HL-60 (cell line): ENCODE measurements around the gene SKI.

Experiments
- DNase-seq, 2 experiments: peaks; one replicate each; pipeline ENCODE4 v3.0.0-alpha.2; 2010 to 2020; ENCODE audit warnings: low read depth in 1 of 2, low spot score in 1 of 2
- H3K27ac ChIP-seq: fragments of 250-450 bp; sonication (Bioruptor Pico); replicated peaks from 2 replicates; pipeline ENCODE4 v1.5.1; 2020; ENCODE audit warnings: mild to moderate bottlenecking, moderate library complexity
- H3K27me3 ChIP-seq: fragments of 250-450 bp; sonication (Bioruptor Pico); 2 replicates; pipeline ENCODE4 v1.5.1; 2021; ENCODE audit warnings: mild to moderate bottlenecking, moderate library complexity; ENCODE audit not compliant: insufficient read depth, poor library complexity, severe bottlenecking
- H3K4me3 ChIP-seq: replicated peaks from 2 replicates; pipeline ENCODE4 v1.5.1; 2011; ENCODE audit warnings: mild to moderate bottlenecking, control low read depth, low read length; ENCODE audit not compliant: insufficient read depth
- GABPA ChIP-seq: IDR thresholded peaks from 2 replicates; pipeline ENCODE4 v1.6.1; 2012; ENCODE audit warnings: low read depth
- POLR2AphosphoS5 ChIP-seq: IDR thresholded peaks from 2 replicates; pipeline ENCODE4 v1.6.1; 2012; ENCODE audit warnings: low read depth
- SPI1 ChIP-seq: IDR thresholded peaks from 2 replicates; pipeline ENCODE4 v1.6.1; 2012; ENCODE audit warnings: low read depth, mild to moderate bottlenecking, borderline replicate concordance
- TF ChIP-seq, protein P1 (sequence below): IDR thresholded peaks from one replicate; pipeline ENCODE4 v1.5.1; 2011; ENCODE audit warnings: low read length, control low read depth, inconsistent platforms; ENCODE audit not compliant: insufficient read depth
- TF ChIP-seq, protein P2 (sequence below): IDR thresholded peaks from 2 replicates; pipeline ENCODE4 v1.6.1; 2012; ENCODE audit warnings: low read depth; ENCODE audit not compliant: insufficient replicate concordance

The SKI gene

DNA sequence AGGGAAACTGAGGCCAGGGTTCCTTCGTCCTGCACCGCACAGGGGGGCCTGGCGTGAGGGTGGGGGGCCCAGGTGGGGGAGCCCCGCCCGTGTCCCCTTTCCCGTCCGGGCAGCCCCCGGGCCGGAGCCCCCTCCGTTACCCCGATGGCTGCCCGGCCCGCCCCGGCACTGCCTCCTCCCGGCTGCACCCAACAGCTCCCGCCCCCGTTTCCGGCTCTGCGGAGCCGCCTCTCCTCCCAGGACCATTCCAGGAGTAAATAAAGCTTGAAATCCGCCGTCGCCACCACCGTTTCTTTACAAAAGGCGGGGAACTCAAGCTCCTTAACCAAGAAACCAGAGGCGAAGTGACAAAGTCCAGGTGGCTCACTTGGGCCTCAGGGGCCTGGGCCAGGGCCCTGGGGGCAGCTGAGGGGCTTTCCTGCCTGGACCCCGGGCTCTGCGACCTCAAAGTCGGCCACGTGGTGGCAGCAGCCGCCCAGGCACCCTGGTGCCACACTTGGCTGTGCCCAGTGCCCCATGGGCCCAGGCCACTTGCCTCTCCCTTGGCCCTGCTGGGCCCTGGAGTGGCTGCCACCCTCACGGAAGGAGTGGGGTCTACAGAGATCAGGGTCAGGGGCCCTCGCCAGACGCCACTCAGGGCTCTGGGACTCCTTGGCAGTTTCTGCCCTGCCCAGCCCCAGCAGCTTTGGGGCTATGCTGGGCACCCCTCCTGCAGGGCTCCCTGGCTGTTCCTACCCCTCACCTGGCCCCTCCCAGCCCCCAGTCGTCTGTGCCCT is 33.0 kb upstream of the SKI start:
- peak; percentile 56 to 85 for DNase-seq
- Histone ChIP-seq H3K4me3 (peak overlapping the region; percentile 72), H3K27ac (peak overlapping the region; percentile 81), H3K27me3 (peaks cover 2% of the 10 kb centered on the region)
- TF ChIP-seq, protein P1, sequence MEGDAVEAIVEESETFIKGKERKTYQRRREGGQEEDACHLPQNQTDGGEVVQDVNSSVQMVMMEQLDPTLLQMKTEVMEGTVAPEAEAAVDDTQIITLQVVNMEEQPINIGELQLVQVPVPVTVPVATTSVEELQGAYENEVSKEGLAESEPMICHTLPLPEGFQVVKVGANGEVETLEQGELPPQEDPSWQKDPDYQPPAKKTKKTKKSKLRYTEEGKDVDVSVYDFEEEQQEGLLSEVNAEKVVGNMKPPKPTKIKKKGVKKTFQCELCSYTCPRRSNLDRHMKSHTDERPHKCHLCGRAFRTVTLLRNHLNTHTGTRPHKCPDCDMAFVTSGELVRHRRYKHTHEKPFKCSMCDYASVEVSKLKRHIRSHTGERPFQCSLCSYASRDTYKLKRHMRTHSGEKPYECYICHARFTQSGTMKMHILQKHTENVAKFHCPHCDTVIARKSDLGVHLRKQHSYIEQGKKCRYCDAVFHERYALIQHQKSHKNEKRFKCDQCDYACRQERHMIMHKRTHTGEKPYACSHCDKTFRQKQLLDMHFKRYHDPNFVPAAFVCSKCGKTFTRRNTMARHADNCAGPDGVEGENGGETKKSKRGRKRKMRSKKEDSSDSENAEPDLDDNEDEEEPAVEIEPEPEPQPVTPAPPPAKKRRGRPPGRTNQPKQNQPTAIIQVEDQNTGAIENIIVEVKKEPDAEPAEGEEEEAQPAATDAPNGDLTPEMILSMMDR, result peak; percentile 47
- TF ChIP-seq, protein P2, sequence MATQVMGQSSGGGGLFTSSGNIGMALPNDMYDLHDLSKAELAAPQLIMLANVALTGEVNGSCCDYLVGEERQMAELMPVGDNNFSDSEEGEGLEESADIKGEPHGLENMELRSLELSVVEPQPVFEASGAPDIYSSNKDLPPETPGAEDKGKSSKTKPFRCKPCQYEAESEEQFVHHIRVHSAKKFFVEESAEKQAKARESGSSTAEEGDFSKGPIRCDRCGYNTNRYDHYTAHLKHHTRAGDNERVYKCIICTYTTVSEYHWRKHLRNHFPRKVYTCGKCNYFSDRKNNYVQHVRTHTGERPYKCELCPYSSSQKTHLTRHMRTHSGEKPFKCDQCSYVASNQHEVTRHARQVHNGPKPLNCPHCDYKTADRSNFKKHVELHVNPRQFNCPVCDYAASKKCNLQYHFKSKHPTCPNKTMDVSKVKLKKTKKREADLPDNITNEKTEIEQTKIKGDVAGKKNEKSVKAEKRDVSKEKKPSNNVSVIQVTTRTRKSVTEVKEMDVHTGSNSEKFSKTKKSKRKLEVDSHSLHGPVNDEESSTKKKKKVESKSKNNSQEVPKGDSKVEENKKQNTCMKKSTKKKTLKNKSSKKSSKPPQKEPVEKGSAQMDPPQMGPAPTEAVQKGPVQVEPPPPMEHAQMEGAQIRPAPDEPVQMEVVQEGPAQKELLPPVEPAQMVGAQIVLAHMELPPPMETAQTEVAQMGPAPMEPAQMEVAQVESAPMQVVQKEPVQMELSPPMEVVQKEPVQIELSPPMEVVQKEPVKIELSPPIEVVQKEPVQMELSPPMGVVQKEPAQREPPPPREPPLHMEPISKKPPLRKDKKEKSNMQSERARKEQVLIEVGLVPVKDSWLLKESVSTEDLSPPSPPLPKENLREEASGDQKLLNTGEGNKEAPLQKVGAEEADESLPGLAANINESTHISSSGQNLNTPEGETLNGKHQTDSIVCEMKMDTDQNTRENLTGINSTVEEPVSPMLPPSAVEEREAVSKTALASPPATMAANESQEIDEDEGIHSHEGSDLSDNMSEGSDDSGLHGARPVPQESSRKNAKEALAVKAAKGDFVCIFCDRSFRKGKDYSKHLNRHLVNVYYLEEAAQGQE, result no peak
- TF ChIP-seq GABPA, result 0 out of 2 replicates have a peak, but pooled peaks have one; percentile 37

DNA sequence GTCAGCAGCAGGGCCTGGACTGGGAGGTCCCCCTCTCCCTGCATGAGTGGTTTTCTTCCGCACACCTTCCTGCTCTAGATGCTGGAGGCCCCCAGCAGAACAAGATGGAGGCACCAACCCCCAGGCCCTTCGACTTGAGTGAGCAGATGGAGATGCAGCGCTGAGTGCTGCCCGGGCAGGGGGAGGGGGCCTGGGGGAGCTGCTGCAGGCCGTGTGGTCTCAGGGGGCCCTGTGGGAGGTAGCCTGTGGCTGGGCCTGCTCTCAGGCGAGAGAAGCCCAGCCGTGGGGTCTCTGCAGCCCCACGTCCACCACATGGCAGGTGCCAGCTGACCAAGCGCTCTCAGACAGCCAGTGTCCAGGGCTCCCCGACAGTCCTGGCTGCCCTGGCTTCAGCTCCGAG is 32.3 kb upstream of the SKI start:
- Histone ChIP-seq H3K27ac (peak overlapping the region; percentile 81), H3K27me3 (peaks cover 2% of the 10 kb centered on the region), H3K4me3 (no peak overlapping the region)
- no peak for DNase-seq
- TF ChIP-seq GABPA, result no peak
- TF ChIP-seq POLR2AphosphoS5, result no peak
- TF ChIP-seq, protein P1, result no peak
- TF ChIP-seq, protein P2, result no peak
- TF ChIP-seq SPI1, result no peak

DNA sequence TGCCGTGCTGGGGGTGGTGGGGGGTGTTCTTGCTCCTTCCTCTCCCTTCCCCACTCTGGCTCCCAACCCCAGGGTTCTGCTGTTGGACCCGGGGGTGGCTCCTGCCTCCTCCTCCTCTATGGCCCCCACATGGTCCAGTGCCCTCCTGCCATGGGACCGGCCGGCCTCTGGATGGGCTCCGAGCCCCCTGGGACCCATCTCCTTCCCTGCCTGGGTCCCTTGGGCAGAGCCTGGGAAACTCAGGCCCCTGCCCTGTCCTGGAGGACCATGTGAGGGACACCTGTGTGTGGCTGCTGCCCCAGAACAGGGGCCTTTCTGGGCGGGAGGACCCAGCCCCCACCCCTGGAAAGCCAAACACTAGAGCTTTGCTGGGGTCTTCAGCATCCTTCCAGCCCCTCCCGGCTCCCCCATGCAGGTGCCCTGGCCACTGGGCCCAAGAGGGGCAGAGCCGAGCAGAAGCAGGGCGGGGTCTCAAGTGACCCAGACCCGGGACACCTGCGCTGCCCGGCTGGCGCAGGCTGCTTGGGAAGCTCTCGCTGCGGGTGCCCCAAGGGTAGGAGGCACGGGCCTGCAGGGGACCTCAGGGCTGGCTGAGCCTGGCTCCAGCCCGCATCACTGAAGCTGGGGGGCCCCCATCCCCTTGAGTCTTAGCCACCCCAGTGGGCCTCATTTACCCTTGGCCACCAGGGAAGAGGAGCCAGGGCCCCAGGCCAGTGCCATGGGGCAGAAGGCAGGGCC is 31.0 kb upstream of the SKI start:
- no peak for TF ChIP-seq POLR2AphosphoS5
- no peak for TF ChIP-seq GABPA
- TF ChIP-seq, protein P1, result no peak
- no peak for TF ChIP-seq SPI1
- TF ChIP-seq, protein P2, result no peak
- H3K27ac ChIP-seq, result no peak overlapping the region
- no peak for DNase-seq
- H3K27me3 ChIP-seq, result peaks cover 2% of the 10 kb centered on the region
- no peak overlapping the region for H3K4me3 ChIP-seq
